ENCODE results near the gene PLCG2. TPM values are rescaled to one million over a fixed set of nuclear protein-coding genes. Genes with fewer than 3 reads are reported as not detected.
"Not testable (repeated sequence)": the region's sequence is repeated elsewhere in the genome, so short reads cannot be mapped to it uniquely, and the experiment has no call there.

The PLCG2 gene
- total RNA-seq, 2 experiments from 2014 or later: 62.5 to 80.2 TPM

- H3K27me3 Mint-ChIP-seq; H3K36me3 Mint-ChIP-seq; CTCF ChIA-PET; H3K9me3 Mint-ChIP-seq (ENCODE audit: low read depth); DNase-seq; H3K27ac Mint-ChIP-seq; H3K4me3 Mint-ChIP-seq; ATAC-seq: not testable (repeated sequence)
- H3K4me1 Mint-ChIP-seq: peaks cover 13% of the 10 kb centered on the region
Observed at GRCh38 chr16:81762322-81762721, 16.8 kb upstream of the PLCG2 start.

GRCh38 chr16:81765111-81765919 is 13.8 kb upstream of the PLCG2 start:
- ATAC-seq: no peak
- Mint-ChIP-seq H3K36me3 (no peaks in the 10 kb centered on the region), H3K4me1 (peaks cover 2% of the 10 kb centered on the region), H3K27ac (no peak overlapping the region), H3K4me3 (no peak overlapping the region), H3K9me3 (ENCODE audit: low read depth) (no peaks in the 10 kb centered on the region), H3K27me3 (peaks cover 6% of the 10 kb centered on the region)
- CTCF ChIA-PET: interaction anchor here (0.8 to 2.2 kb wide), 4 partner anchors 9 to 121 kb away, joined by 3 to 6 read pairs (median 3); partner anchors contain the start of gene PLCG2
- no peak for DNase-seq

GRCh38 chr16:81765969-81766368 is 13.1 kb upstream of the PLCG2 start:
- Mint-ChIP-seq H3K36me3 (no peaks in the 10 kb centered on the region), H3K27ac (no peak overlapping the region), H3K4me1 (peaks cover 6% of the 10 kb centered on the region), H3K9me3 (ENCODE audit: low read depth) (no peaks in the 10 kb centered on the region), H3K4me3 (no peak overlapping the region), H3K27me3 (peaks cover 6% of the 10 kb centered on the region)
- no peak for DNase-seq
- CTCF ChIA-PET: interaction anchor here (0.9 to 2.2 kb wide), 2 partner anchors 9 to 13 kb away, joined by 3 to 6 read pairs; partner anchors contain the start of gene PLCG2
- no peak for ATAC-seq

- H3K27me3 Mint-ChIP-seq: peaks cover 8% of the 10 kb centered on the region
- H3K36me3 Mint-ChIP-seq: no peaks in the 10 kb centered on the region
- H3K9me3 Mint-ChIP-seq (ENCODE audit: low read depth): no peaks in the 10 kb centered on the region
- peaks cover 13% of the 10 kb centered on the region for H3K4me1 Mint-ChIP-seq
- CTCF ChIA-PET: no interaction called here
- H3K4me3 Mint-ChIP-seq: no peak overlapping the region
- ATAC-seq (no peak), DNase-seq (no peak)
- H3K27ac Mint-ChIP-seq: no peak overlapping the region
Observed at GRCh38 chr16:81767987-81768592, 11.0 kb upstream of the PLCG2 start.

- Mint-ChIP-seq H3K36me3 (no peaks in the 10 kb centered on the region), H3K27me3 (peaks cover 6% of the 10 kb centered on the region), H3K4me1 (peaks cover 13% of the 10 kb centered on the region), H3K4me3 (no peak overlapping the region), H3K27ac (no peak overlapping the region), H3K9me3 (ENCODE audit: low read depth) (no peaks in the 10 kb centered on the region)
- ATAC-seq (no peak), DNase-seq (no peak)
- CTCF ChIA-PET: interaction anchor here (1.5 kb wide), 1 partner anchor 72 kb away, joined by 3 read pairs; no protein-coding TSS in a partner anchor
Observed at GRCh38 chr16:81770008-81770407, 9.1 kb upstream of the PLCG2 start.

- no peak for ATAC-seq
- Mint-ChIP-seq H3K9me3 (ENCODE audit: low read depth) (no peaks in the 10 kb centered on the region), H3K36me3 (no peaks in the 10 kb centered on the region), H3K4me3 (no peak overlapping the region), H3K4me1 (peaks cover 21% of the 10 kb centered on the region), H3K27me3 (peaks cover 12% of the 10 kb centered on the region), H3K27ac (no peak overlapping the region)
- CTCF ChIA-PET: no interaction called here
- no peak for DNase-seq
Observed at GRCh38 chr16:81774348-81774747, 4.7 kb upstream of the PLCG2 start.

- H3K27ac Mint-ChIP-seq: no peak overlapping the region
- H3K4me1 Mint-ChIP-seq: peaks cover 27% of the 10 kb centered on the region
- CTCF ChIA-PET: interaction anchor here (0.5 kb wide), 1 partner anchor 99 kb away, joined by 3 read pairs; no protein-coding TSS in a partner anchor
- no peak overlapping the region for H3K4me3 Mint-ChIP-seq
- H3K36me3 Mint-ChIP-seq: no peaks in the 10 kb centered on the region
- DNase-seq: no peak
- H3K27me3 Mint-ChIP-seq: peaks cover 22% of the 10 kb centered on the region
- no peak for ATAC-seq
- H3K9me3 Mint-ChIP-seq (ENCODE audit: low read depth): no peaks in the 10 kb centered on the region
Observed at GRCh38 chr16:81775570-81775969, 3.5 kb upstream of the PLCG2 start.

- peaks cover 29% of the 10 kb centered on the region for H3K27me3 Mint-ChIP-seq
- H3K4me1 Mint-ChIP-seq: peaks cover 27% of the 10 kb centered on the region
- DNase-seq: no peak
- no peak overlapping the region for H3K27ac Mint-ChIP-seq
- no peaks in the 10 kb centered on the region for H3K9me3 Mint-ChIP-seq (ENCODE audit: low read depth)
- no peak for ATAC-seq
- peak overlapping the region; percentile 73 for H3K4me3 Mint-ChIP-seq
- CTCF ChIA-PET: interaction anchor here (0.7 to 1.6 kb wide), 4 partner anchors 13 to 111 kb away, joined by 3 to 6 read pairs (median 3); no protein-coding TSS in a partner anchor
- no peaks in the 10 kb centered on the region for H3K36me3 Mint-ChIP-seq
Observed at GRCh38 chr16:81778231-81778630, 860 bp upstream of the PLCG2 start.

GRCh38 chr16:81779536-81780320 is 637 bp downstream of the PLCG2 start:
- Mint-ChIP-seq H3K9me3 (ENCODE audit: low read depth) (no peaks in the 10 kb centered on the region), H3K27ac (peak overlapping the region; percentile 14), H3K4me3 (peak overlapping the region; percentile 90), H3K4me1 (peaks cover 27% of the 10 kb centered on the region), H3K27me3 (peaks cover 29% of the 10 kb centered on the region), H3K36me3 (no peaks in the 10 kb centered on the region)
- ATAC-seq (peak; percentile 25), DNase-seq (peak; percentile 46)
- CTCF ChIA-PET: interaction anchor here (0.7 to 1.7 kb wide), 10 partner anchors 9 to 93 kb away, joined by 3 to 6 read pairs (median 4); no protein-coding TSS in a partner anchor

GRCh38 chr16:81780350-81780749 is 1.3 kb downstream of the PLCG2 start:
- H3K36me3 Mint-ChIP-seq: no peaks in the 10 kb centered on the region
- DNase-seq (no peak), ATAC-seq (no peak)
- no peak overlapping the region for H3K27ac Mint-ChIP-seq
- peaks cover 27% of the 10 kb centered on the region for H3K4me1 Mint-ChIP-seq
- H3K9me3 Mint-ChIP-seq (ENCODE audit: low read depth): no peaks in the 10 kb centered on the region
- peak overlapping the region; percentile 90 for H3K4me3 Mint-ChIP-seq
- peaks cover 29% of the 10 kb centered on the region for H3K27me3 Mint-ChIP-seq
- CTCF ChIA-PET: interaction anchor here (0.8 to 1.7 kb wide), 9 partner anchors 9 to 93 kb away, joined by 3 to 6 read pairs (median 4); no protein-coding TSS in a partner anchor

- no peak for DNase-seq
- Mint-ChIP-seq H3K27me3 (peaks cover 23% of the 10 kb centered on the region), H3K36me3 (peaks cover 9% of the 10 kb centered on the region), H3K27ac (no peak overlapping the region), H3K4me1 (peaks cover 30% of the 10 kb centered on the region), H3K9me3 (ENCODE audit: low read depth) (no peaks in the 10 kb centered on the region), H3K4me3 (no peak overlapping the region)
- CTCF ChIA-PET: interaction anchor here (1.0 to 1.9 kb wide), 2 partner anchors 19 to 92 kb away, joined by 3 to 6 read pairs; no protein-coding TSS in a partner anchor
- ATAC-seq: no peak
Observed at GRCh38 chr16:81782236-81782635, 3.1 kb downstream of the PLCG2 start.

- CTCF ChIA-PET: no interaction called here
- H3K9me3 Mint-ChIP-seq (ENCODE audit: low read depth): no peaks in the 10 kb centered on the region
Observed at GRCh38 chr16:81784072-81784795, 5.1 kb downstream of the PLCG2 start.

More at GRCh38 chr16:81784072-81784795, 5.1 kb downstream of the PLCG2 start:
- DNase-seq (no peak), ATAC-seq (no peak)
- Mint-ChIP-seq H3K4me1 (peaks cover 23% of the 10 kb centered on the region), H3K27me3 (peaks cover 19% of the 10 kb centered on the region), H3K36me3 (peaks cover 18% of the 10 kb centered on the region), H3K27ac (no peak overlapping the region), H3K4me3 (no peak overlapping the region)

All from activated CD8-positive, alpha-beta memory T cell treated with anti-CD3 and anti-CD28 coated beads, Interleukin-2, amount 10 ng/mL, durations not matched to agents 7 days and 5 days (primary cell).